Esophagus squamous epithelium (tissue), 4 donors: Measurements from ENCODE around the gene ATP12A.

ENCODE experiments used
- CTCF ChIP-seq, 6 experiments: fragments of 450-650 bp in 4 of 6; fragments of 200-600 bp in 2 of 6; sonication (generic) in 2 of 6; IDR thresholded peaks; one replicate each; pipeline ENCODE4 v1.5.1; 2016 to 2019; ENCODE audit warnings: antibody characterized with exemption in 6 of 6, mild to moderate bottlenecking in 4 of 6, moderate library complexity in 4 of 6
- POLR2A ChIP-seq, 4 donors: fragments of 450-650 bp; IDR thresholded peaks; one replicate each; pipeline ENCODE4 v1.6.1; 2017; ENCODE audit warnings: antibody characterized with exemption in 4 of 4, mild to moderate bottlenecking in 4 of 4, moderate library complexity in 3 of 4

DNA sequence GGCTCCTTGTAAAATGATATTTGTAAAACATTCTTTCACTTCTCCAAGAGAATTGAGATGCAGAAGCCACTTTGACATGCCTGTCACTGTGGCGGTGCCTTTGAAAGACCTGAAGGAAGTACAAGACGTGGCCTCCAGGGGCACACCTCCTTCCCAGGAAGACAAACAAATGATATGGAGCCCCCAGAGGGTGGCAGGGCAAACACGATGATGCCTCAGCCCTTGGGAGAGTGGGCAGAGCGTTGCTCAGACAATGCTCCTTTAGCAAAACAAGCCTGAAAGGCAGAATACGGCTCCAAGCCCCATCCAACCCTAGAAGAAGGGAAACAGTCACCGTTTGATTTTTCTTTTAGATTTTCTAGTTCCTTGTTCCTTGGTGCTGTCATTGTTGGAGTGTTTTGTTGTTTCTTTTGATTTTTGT is 9.2 kb upstream of the ATP12A start:
- TF ChIP-seq CTCF (IDR thresholded peaks at IDR 0.05) (no peak), POLR2A (IDR thresholded peaks at IDR 0.05) (no peak)
